Ascending aorta (tissue), 2 donors: ENCODE measurements around the gene CC2D2A. TPM values are rescaled to one million over a fixed set of nuclear protein-coding genes. Genes with fewer than 3 reads are reported as not detected.

Source experiments
- DNase-seq, 2 donors: peaks; one replicate each; pipeline ENCODE4 v3.0.0-alpha.2; 2019; ENCODE audit warnings: low spot score in 2 of 2
- H3K27ac ChIP-seq, 2 donors: fragments of 200-600 bp; sonication (generic); one replicate each; pipeline ENCODE4 v1.5.1; 2016 to 2017; ENCODE audit warnings: mild to moderate bottlenecking in 1 of 2
- H3K27me3 ChIP-seq: fragments of 200-600 bp; sonication (generic); one replicate; pipeline ENCODE4 v1.5.1; 2017
- H3K36me3 ChIP-seq, 2 donors: fragments of 200-600 bp; sonication (generic); one replicate each; pipeline ENCODE4 v1.5.1; 2016
- H3K4me1 ChIP-seq, 2 donors: fragments of 200-600 bp; sonication (generic); one replicate each; pipeline ENCODE4 v1.5.1; 2016 to 2017; ENCODE audit warnings: mild to moderate bottlenecking in 1 of 2
- H3K4me3 ChIP-seq, 2 donors: fragments of 200-600 bp; sonication (generic); one replicate each; pipeline ENCODE4 v1.5.1; 2016 to 2017; ENCODE audit warnings: mild to moderate bottlenecking in 1 of 2
- H3K9me3 ChIP-seq, 2 donors: fragments of 200-600 bp; sonication (generic); one replicate each; pipeline ENCODE4 v1.5.1; 2016
- CTCF ChIP-seq, 3 experiments: fragments of 200-600 bp in 2 of 3; fragments of 450-650 bp in 1 of 3; sonication (generic) in 2 of 3; IDR thresholded peaks; one replicate each; pipeline ENCODE4 v1.5.1; 2016 to 2019; ENCODE audit warnings: antibody characterized with exemption in 3 of 3, mild to moderate bottlenecking in 1 of 3, moderate library complexity in 1 of 3
- intact Hi-C: fragments of 100-400 bp; cut with DNase I; formaldehyde crosslinking; loops from one replicate; pipeline ENCODE4 v1.15.1; 2023
- total RNA-seq: library from RNA; depleted of rRNA; stranded (reverse); fragments of >200 nt; gene quantifications from one replicate; pipeline ENCODE4 v1.1.0, GENCODE V29; 2016

CC2D2A gene
- total RNA-seq, 1 donor from 2014 or later = 2.8 TPM

GRCh38 chr4:15592799-15593198, 123.1 kb downstream of the CC2D2A start:
- TF ChIP-seq CTCF (IDR thresholded peaks at IDR 0.05) = no peak

GRCh38 chr4:15598644-15599043, 129.0 kb downstream of the CC2D2A start:
- TF ChIP-seq CTCF (IDR thresholded peaks at IDR 0.05) = no peak
- Histone ChIP-seq H3K27me3 (no peaks in the 10 kb centered on the region), H3K27ac (no peak overlapping the region), H3K4me1 (no peaks in the 10 kb centered on the region), H3K4me3 (no peak overlapping the region), H3K9me3 (no peaks in the 10 kb centered on the region), H3K36me3 (peaks cover 25 to 41% of the 10 kb centered on the region in 2 donors)
- DNase-seq = no peak
- intact Hi-C loops = no loop called here

More at GRCh38 chr4:15592799-15593198, 123.1 kb downstream of the CC2D2A start:
- no peaks in the 10 kb centered on the region for H3K9me3 ChIP-seq
- no peak for DNase-seq
- no peak overlapping the region for H3K4me3 ChIP-seq
- H3K27me3 ChIP-seq = no peaks in the 10 kb centered on the region
- H3K4me1 ChIP-seq = peaks cover 0 to 6% of the 10 kb centered on the region in 2 donors
- H3K27ac ChIP-seq = no peak overlapping the region
- H3K36me3 ChIP-seq = peaks cover 7 to 8% of the 10 kb centered on the region in 2 donors
- intact Hi-C loops = no loop called here

- no peak overlapping the region for H3K4me3 ChIP-seq
- TF ChIP-seq CTCF (IDR thresholded peaks at IDR 0.05) = no peak
- no peak for DNase-seq
- H3K27ac ChIP-seq = no peak overlapping the region
- H3K9me3 ChIP-seq = no peaks in the 10 kb centered on the region
- H3K36me3 ChIP-seq = peaks cover 25 to 52% of the 10 kb centered on the region in 2 donors
- H3K4me1 ChIP-seq = no peaks in the 10 kb centered on the region
- H3K27me3 ChIP-seq = no peaks in the 10 kb centered on the region
- intact Hi-C loops = no loop called here
Observed at GRCh38 chr4:15600176-15600575, 130.5 kb downstream of the CC2D2A start.

- Histone ChIP-seq H3K9me3 (no peaks in the 10 kb centered on the region), H3K4me1 (no peaks in the 10 kb centered on the region), H3K27ac (no peak overlapping the region), H3K36me3 (peaks cover 25 to 56% of the 10 kb centered on the region in 2 donors), H3K27me3 (no peaks in the 10 kb centered on the region), H3K4me3 (no peak overlapping the region)
- DNase-seq = no peak
- intact Hi-C loops = no loop called here
- TF ChIP-seq CTCF (IDR thresholded peaks at IDR 0.05) = no peak
Observed at GRCh38 chr4:15601862-15602261, 132.2 kb downstream of the CC2D2A start.

- Histone ChIP-seq H3K4me3 (no peak overlapping the region), H3K9me3 (no peaks in the 10 kb centered on the region), H3K27ac (no peak overlapping the region), H3K36me3 (peaks cover 14 to 42% of the 10 kb centered on the region in 2 donors), H3K4me1 (no peaks in the 10 kb centered on the region), H3K27me3 (no peaks in the 10 kb centered on the region)
- intact Hi-C loops = no loop called here
- TF ChIP-seq CTCF (IDR thresholded peaks at IDR 0.05) = no peak
- no peak for DNase-seq
Observed at GRCh38 chr4:15605537-15605936, 135.9 kb downstream of the CC2D2A start.

- Histone ChIP-seq H3K4me1 (no peaks in the 10 kb centered on the region), H3K4me3 (no peak overlapping the region), H3K9me3 (no peaks in the 10 kb centered on the region), H3K27ac (no peak overlapping the region), H3K36me3 (peaks cover 7 to 23% of the 10 kb centered on the region in 2 donors), H3K27me3 (no peaks in the 10 kb centered on the region)
- intact Hi-C loops = no loop called here
- TF ChIP-seq CTCF (IDR thresholded peaks at IDR 0.05) = no peak
- no peak for DNase-seq
Observed at GRCh38 chr4:15610855-15611254, 141.2 kb downstream of the CC2D2A start.
